ENCODE data around the gene TARM1.
A peak's percentile ranks its signal among the peaks of the same experiment; 100 is the strongest.
"Not testable (repeated sequence)": the region's sequence is repeated elsewhere in the genome, so short reads cannot be mapped to it uniquely, and the experiment has no call there.

The TARM1 gene

DNA sequence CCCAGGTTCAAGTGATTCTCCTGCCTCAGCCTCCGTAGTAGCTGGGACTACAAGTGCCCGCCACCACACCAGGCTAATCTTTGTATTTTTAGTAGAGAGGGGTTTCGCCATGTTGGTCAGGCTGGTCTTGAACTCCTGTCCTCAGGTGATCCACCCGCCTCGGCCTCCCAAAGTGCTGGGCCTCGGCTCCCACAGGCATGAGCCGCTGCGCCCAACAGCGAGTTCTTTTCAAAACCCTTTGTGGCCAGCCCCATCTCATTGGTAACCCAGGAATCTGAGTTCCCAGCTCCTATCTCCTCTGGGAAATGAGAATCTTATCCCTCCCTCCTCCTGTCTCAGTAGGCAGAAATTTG, 18.7 kb upstream of the TARM1 start:
- DNase-seq (ENCODE audit: low read depth), result not testable (repeated sequence)

- no peak for DNase-seq (ENCODE audit: low read depth)
These were observed 18.2 kb upstream of the TARM1 start for GRCh38 chr19:54099190-54099902.

- DNase-seq (ENCODE audit: low read depth), result no peak
These were observed 15.5 kb upstream of the TARM1 start for GRCh38 chr19:54096617-54097106.

DNA sequence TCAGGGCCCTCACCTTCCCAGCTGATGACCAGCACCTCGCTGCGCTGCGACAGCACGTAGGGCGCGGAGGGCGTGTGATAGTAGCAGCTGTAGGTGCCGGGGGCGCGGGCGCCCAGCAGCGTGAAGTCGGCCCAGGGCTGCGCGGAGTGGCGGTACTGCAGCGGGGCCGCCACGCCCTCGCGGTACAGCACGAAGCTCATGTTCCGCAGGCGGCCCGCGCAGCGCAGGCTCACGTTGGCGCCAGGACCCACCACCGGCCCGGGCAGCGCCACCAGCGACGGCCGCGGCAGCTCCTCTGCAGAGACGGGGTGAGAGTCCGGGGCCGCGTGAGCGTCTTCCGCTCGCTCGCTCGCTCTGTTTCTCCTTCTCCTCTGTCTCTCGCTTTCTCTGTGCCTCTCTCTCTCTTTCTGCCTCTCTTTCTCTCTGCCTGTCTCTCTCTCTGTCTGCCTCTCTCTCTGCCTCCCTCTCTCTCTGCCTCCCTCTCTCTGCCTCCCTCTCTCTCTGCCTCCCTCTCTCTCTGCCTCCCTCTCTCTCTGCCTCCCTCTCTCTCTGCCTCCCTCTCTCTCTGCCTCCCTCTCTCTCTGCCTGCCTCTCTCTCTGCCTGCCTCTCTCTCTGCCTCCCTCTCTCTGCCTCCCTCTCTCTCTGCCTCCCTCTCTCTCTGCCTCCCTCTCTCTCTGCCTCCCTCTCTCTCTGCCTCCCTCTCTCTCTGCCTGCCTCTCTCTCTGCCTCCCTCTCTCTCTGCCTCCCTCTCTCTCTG, 14.9 kb upstream of the TARM1 start:
- peak; percentile 27 for DNase-seq (ENCODE audit: low read depth)

- no peak for DNase-seq (ENCODE audit: low read depth)
These were observed 14.1 kb upstream of the TARM1 start for GRCh38 chr19:54095136-54095858.

DNA sequence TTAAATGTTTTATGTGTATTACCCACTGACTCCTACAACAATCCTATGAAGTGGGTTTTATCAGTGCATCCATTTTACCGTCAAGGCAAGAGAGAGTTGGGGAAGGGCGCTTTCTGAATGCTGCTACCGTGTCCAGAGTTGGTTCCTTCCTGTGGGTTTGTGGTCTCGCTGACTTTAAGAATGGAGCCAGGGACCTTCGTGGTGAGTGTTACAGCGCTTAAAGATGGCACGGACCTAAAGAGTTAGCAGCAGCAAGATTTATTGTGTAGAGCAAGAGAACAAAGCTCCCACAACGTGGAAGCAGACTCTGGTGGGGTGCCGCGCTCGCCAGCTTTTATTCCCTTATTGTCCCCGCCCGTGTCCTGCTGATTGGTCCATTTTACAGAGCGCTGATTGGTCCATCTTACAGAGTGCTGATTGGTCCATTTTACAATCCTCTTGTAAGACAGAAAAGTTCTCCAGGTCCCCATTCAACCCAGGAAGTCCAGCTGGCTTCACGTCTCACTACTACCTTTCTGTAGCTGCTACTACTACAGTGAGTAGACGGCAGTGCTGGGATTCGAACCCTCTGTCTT, 13.3 kb upstream of the TARM1 start:
- DNase-seq (ENCODE audit: low read depth), result no peak

- DNase-seq (ENCODE audit: low read depth), result no peak
These were observed 3.2 kb upstream of the TARM1 start for GRCh38 chr19:54084410-54084809.

GRCh38 chr19:54077334-54077733, 3.8 kb downstream of the TARM1 start:
- DNase-seq (ENCODE audit: low read depth), result no peak

GRCh38 chr19:54074851-54075250, 6.3 kb downstream of the TARM1 start:
- DNase-seq (ENCODE audit: low read depth), result no peak

DNA sequence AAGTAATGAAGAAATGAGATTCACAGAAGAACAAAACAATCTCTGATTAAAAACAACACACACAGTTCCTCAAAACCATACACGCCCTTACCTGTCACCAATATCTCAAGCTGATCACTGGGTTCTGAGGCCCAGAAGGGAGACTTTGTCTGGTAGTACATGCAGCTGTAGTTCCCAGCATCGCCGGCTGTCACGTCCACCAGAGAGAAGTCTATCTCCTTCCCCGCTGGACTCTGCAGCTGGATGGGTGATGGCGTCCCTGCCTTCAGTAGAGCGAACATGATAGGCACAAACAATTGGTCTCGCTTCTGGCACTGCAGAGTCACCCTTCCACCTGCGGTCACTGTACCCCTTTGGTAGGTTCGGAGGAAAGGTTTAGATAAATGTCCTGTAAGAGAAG, 7.3 kb downstream of the TARM1 start:
- DNase-seq (ENCODE audit: low read depth), result no peak

DNA sequence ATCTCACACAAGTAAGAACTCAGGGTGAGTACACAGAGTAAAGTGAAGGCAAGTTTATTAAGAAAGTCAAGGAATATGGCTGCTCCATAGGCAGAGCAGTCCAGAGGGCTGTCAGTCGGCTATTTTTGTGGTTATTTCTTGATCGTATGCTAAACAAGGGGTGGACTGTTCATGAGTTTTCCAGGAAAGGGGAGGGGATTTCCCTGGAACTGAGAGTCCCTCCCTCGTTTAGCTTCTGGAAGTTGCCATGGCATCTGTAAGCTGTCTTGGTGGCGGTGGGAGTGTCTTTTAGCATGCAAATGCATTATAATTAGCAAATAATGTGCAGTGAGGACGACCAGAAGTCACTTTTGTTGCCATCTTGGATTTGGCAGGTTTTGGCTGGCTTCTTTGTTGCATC, 11.7 kb downstream of the TARM1 start:
- DNase-seq (ENCODE audit: low read depth), result no peak

- DNase-seq (ENCODE audit: low read depth), result no peak
These were observed 17.6 kb downstream of the TARM1 start, which contains the start of gene VSTM1 for GRCh38 chr19:54063350-54064116. Gene VSTM1 (minus strand): TSS chr19:54063897. CDS start chr19:54063777, 120 bp downstream.

DNA sequence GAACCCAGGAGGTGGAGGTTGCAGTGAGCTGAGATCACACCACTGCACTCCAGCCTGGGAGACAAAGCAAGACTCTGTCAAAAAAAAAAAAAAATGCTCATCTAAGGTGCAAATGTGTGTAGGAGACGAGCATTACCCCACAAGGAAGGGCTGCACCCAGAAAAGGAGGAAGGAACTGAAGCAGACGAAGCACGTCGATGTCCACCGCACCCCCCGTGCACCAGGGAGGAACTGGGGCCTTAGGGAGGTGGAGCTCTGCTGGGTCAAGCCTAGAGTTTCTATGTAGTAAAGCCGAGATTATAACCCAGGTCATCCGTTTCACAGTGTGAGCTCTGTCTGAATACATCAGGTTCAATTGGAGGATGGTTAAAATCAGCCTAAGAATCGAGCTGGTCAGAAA, 18.5 kb downstream of the TARM1 start:
- no peak for DNase-seq (ENCODE audit: low read depth)

DNA sequence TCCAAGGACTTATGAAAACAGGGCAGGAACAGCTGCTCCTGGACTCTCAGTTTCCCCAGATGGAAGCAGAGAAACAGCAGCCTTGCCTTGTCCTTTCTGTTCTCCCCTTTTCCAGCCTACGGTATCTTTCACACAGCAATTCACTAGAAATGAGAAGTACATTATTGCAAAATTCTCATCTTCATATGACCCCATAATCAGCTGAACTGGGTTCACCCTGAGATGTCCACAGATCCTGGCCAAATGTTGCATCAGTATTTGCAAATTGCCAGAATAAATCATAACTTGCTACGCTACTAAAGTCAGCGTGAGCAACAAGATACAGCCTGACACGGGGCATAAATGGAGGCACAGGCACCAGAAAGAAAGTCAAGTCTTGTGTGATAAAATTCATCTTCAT, 33.5 kb downstream of the TARM1 start:
- no peak for DNase-seq (ENCODE audit: low read depth)

DNA sequence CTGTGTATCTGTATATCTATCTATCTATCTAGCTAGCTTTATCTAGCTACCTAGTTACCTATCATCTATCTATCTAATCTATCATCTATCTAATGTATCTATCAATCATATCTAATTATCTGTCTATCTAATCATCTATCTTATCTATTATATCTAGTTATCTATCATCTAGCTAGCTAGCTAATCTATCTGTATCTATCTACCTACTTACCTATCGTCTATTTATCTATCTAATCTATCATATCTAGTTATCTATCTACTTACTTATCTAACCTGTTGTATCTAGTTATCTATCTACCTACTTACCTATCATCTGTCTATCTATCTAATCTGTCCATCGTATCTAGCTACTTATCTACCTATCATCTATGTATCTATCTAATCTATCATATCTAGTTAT, 35.4 kb downstream of the TARM1 start:
- no peak for DNase-seq (ENCODE audit: low read depth)

DNA sequence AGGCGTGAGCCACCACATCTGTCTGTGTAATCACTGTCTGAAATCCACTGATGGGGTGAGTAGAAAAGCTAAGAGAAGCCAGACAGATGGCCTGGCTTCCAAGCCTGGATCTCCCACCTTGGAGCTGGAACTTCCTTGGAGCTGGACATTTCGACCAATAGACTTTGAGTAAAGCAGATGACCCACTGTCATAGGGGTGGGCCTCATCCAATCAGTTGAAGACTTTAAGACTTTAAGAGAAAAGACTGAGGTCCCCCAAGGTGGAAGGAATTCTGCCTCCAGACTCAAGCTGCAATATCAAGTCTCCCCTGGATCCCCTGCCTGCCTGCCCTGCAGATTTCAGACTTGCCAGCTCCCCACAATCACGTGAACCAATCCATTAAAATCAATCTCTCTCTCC, 38.2 kb downstream of the TARM1 start:
- DNase-seq (ENCODE audit: low read depth), result no peak

GRCh38 chr19:54041969-54042606, 39.1 kb downstream of the TARM1 start:
- DNase-seq (ENCODE audit: low read depth), result no peak

DNA sequence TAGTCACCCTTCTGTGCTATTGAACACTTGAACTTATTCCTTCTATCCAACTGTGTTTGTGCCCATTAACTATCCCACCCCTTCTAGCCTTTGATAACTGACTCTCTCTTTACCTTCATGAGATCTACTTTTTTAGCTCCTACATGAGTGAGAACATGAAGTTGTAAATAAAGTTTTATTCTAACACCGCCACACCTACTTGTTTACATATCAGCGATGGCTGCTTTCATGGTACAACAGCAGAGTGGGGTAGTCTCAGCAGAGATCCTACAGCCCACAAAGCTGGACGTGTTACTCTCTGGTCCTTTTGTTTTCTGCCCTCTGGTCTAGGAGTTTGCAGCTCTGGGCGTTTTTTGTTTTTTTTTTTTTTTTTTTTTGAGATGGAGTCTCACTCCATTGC, 41.2 kb downstream of the TARM1 start:
- no peak for DNase-seq (ENCODE audit: low read depth)

- DNase-seq (ENCODE audit: low read depth), result not testable (repeated sequence)
These were observed 44.6 kb downstream of the TARM1 start for GRCh38 chr19:54036542-54036941.

- no peak for DNase-seq (ENCODE audit: low read depth)
These were observed 45.7 kb downstream of the TARM1 start for GRCh38 chr19:54035215-54036178.

All from activated T-cell treated with anti-CD3 and anti-CD28 coated beads for 1 hour (primary cell).